OCI-LY7 (cell line): Measurements from ENCODE around the gene RAX2. TPM values are rescaled to one million over a fixed set of nuclear protein-coding genes. Genes with fewer than 3 reads are reported as not detected.
"Not testable (repeated sequence)": the region's sequence is repeated elsewhere in the genome, so short reads cannot be mapped to it uniquely, and the experiment has no call there.

Experiments
- BruUV-seq: library from RNA; stranded (reverse); fragments of 400-500 nt; replicated peaks from 2 replicates; lab custom pipeline; 2021; lab: Mats Ljungman, UMichigan
- CTCF ChIA-PET: fragments of 300-600 bp; sonication (Branson Sonifier 250); formaldehyde crosslinking; loops from one replicate; lab custom pipeline; 2022; ENCODE audit warnings: antibody characterized with exemption; ENCODE audit not compliant: unreplicated experiment; lab: Charles Lee
- POLR2A ChIA-PET: fragments of 300-600 bp; sonication (Branson Sonifier 250); formaldehyde crosslinking; loops from one replicate; lab custom pipeline; 2022; ENCODE audit warnings: antibody characterized with exemption; lab: Charles Lee
- DNase-seq: peaks from one replicate; pipeline ENCODE4 v3.0.0-alpha.2; 2015; ENCODE audit warnings: low spot score
- H2AFZ ChIP-seq: fragments of 200-600 bp; sonication (generic), shearing (Covaris generic); 2 replicates; pipeline ENCODE4 v1.6.1; 2014; ENCODE audit warnings: mild to moderate bottlenecking, antibody characterized with exemption, low read length, moderate library complexity
- H3K27ac ChIP-seq: fragments of 200-600 bp; sonication (generic); 2 replicates; pipeline ENCODE4 v1.5.1; 2014; ENCODE audit warnings: mixed run types, low read depth, mild to moderate bottlenecking, moderate library complexity, low read length, inconsistent platforms; ENCODE audit not compliant: poor library complexity, severe bottlenecking
- H3K36me3 ChIP-seq: fragments of 200-600 bp; sonication (generic); 2 replicates; pipeline ENCODE4 v1.6.1; 2014; ENCODE audit warnings: mild to moderate bottlenecking, antibody characterized with exemption, low read length, moderate library complexity, mixed read lengths; ENCODE audit not compliant: insufficient read depth
- H3K4me1 ChIP-seq: fragments of 200-600 bp; sonication (generic); 2 replicates; pipeline ENCODE4 v1.5.1; 2014; ENCODE audit warnings: mild to moderate bottlenecking, low read length; ENCODE audit not compliant: insufficient read depth, poor library complexity, severe bottlenecking
- H3K4me2 ChIP-seq: fragments of 200-600 bp; sonication (generic); 2 replicates; pipeline ENCODE4 v1.6.1; 2014; ENCODE audit warnings: mild to moderate bottlenecking, low read length
- H3K4me3 ChIP-seq: fragments of 200-600 bp; sonication (generic); 2 replicates; pipeline ENCODE4 v1.5.1; 2014; ENCODE audit warnings: mild to moderate bottlenecking, low read depth, low read length; ENCODE audit not compliant: poor library complexity, severe bottlenecking
- H3K79me2 ChIP-seq: fragments of 200-600 bp; sonication (generic); 2 replicates; pipeline ENCODE4 v1.6.1; 2016; ENCODE audit warnings: low read depth, mild to moderate bottlenecking, low read length, moderate library complexity, mixed read lengths; ENCODE audit not compliant: insufficient read depth
- H3K9me2 ChIP-seq: fragments of 200-600 bp; sonication (generic); 2 replicates; pipeline ENCODE4 v1.6.1; 2016; ENCODE audit warnings: mild to moderate bottlenecking, low read length, mixed read lengths; ENCODE audit not compliant: insufficient read depth
- H3K9me3 ChIP-seq: fragments of 200-600 bp; sonication (generic); 2 replicates; pipeline ENCODE4 v1.6.1; 2014; ENCODE audit warnings: mild to moderate bottlenecking, mixed run types, low read length, mixed read lengths
- H4K20me1 ChIP-seq: fragments of 200-600 bp; sonication (generic); 2 replicates; pipeline ENCODE4 v1.6.1; 2014; ENCODE audit warnings: mild to moderate bottlenecking, antibody characterized with exemption, low read length, moderate library complexity, mixed read lengths; ENCODE audit not compliant: insufficient read depth
- EZH2phosphoT487 ChIP-seq: fragments of 200-600 bp; sonication (generic); IDR thresholded peaks from 2 replicates; pipeline ENCODE4 v1.6.1; 2018; ENCODE audit warnings: low read depth, borderline replicate concordance, mild to moderate bottlenecking, mixed run types, antibody characterized with exemption, low read length, moderate library complexity, mixed read lengths
- intact Hi-C: fragments of 100-400 bp; cut with micrococcal nuclease; formaldehyde crosslinking; loops from one replicate; pipeline ENCODE4 v1.10.0; 2022; ENCODE audit not compliant: unreplicated experiment
- total RNA-seq, 2 experiments: library from RNA; depleted of rRNA in 1 of 2; stranded (reverse); fragments of >200 nt in 1 of 2; shearing (Covaris generic) in 1 of 2; gene quantifications; 2 replicates each; pipeline ENCODE4 v1.2.3, GENCODE V29; 2014 to 2022
- TF ChIP-seq, protein P1 (sequence below): fragments of 200-600 bp; sonication (generic); conservative IDR thresholded peaks from 2 replicates; pipeline ENCODE4 v1.5.1; 2014; ENCODE audit warnings: mild to moderate bottlenecking, antibody characterized with exemption, low read length, moderate library complexity, mixed read lengths

Gene RAX2
- total RNA-seq, 2 experiments from 2014 or later, result not detected

DNA sequence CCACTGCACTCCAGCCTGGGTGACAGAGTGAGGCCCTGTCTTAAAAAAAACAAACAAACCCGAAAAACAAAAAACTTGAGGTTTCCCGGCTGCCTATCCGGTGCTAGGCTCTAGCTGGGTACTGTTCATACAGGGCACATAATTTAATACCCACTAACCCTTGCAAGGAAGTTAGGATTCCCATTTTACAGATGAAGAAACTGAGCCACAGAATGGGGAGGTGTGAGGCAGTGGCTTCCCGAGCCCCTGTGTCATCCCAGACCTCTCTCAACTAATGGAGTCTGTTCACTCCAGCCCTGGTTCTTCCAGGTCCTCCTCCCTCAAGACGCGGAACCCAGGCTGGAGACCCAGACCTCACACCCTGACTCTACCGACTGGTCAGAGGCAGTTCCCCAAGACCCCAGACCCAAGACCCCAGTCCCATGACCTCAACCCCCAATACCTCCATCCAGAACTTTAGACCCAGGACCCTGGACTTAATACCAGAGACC lies 11.1 kb downstream of the RAX2 start:
- ChIA-PET POLR2A (interaction anchor here (0.6 kb wide), 2 partner anchors 884 to 1511 kb away, joined by 3 read pairs; no protein-coding TSS in a partner anchor), CTCF (interaction anchor here (0.6 kb wide), 1 partner anchor 1926 kb away, joined by 3 read pairs; no protein-coding TSS in a partner anchor)
- Histone ChIP-seq H3K9me2 (no peaks in the 10 kb centered on the region), H3K4me3 (peak overlapping the region; percentile 77), H3K9me3 (no peaks in the 10 kb centered on the region), H4K20me1 (no peaks in the 10 kb centered on the region), H3K27ac (peak overlapping the region; percentile 26), H2AFZ (peak overlapping the region; percentile 67), H3K36me3 (peaks cover 21% of the 10 kb centered on the region; the same call in 1 of the 2 replicates), H3K4me1 (peaks cover 9% of the 10 kb centered on the region), H3K4me2 (peak overlapping the region; percentile 89), H3K79me2 (peaks cover 15% of the 10 kb centered on the region)
- peak; percentile 2 for DNase-seq
- intact Hi-C loops, result loop anchor here (5.0 kb wide), 2 partner anchors 51 to 134 kb away; partner anchors contain the start of gene CACTIN
- TF ChIP-seq, protein P1, sequence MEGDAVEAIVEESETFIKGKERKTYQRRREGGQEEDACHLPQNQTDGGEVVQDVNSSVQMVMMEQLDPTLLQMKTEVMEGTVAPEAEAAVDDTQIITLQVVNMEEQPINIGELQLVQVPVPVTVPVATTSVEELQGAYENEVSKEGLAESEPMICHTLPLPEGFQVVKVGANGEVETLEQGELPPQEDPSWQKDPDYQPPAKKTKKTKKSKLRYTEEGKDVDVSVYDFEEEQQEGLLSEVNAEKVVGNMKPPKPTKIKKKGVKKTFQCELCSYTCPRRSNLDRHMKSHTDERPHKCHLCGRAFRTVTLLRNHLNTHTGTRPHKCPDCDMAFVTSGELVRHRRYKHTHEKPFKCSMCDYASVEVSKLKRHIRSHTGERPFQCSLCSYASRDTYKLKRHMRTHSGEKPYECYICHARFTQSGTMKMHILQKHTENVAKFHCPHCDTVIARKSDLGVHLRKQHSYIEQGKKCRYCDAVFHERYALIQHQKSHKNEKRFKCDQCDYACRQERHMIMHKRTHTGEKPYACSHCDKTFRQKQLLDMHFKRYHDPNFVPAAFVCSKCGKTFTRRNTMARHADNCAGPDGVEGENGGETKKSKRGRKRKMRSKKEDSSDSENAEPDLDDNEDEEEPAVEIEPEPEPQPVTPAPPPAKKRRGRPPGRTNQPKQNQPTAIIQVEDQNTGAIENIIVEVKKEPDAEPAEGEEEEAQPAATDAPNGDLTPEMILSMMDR, result no peak
- no peak for TF ChIP-seq EZH2phosphoT487
- BruUV-seq, result no TSS peak

DNA sequence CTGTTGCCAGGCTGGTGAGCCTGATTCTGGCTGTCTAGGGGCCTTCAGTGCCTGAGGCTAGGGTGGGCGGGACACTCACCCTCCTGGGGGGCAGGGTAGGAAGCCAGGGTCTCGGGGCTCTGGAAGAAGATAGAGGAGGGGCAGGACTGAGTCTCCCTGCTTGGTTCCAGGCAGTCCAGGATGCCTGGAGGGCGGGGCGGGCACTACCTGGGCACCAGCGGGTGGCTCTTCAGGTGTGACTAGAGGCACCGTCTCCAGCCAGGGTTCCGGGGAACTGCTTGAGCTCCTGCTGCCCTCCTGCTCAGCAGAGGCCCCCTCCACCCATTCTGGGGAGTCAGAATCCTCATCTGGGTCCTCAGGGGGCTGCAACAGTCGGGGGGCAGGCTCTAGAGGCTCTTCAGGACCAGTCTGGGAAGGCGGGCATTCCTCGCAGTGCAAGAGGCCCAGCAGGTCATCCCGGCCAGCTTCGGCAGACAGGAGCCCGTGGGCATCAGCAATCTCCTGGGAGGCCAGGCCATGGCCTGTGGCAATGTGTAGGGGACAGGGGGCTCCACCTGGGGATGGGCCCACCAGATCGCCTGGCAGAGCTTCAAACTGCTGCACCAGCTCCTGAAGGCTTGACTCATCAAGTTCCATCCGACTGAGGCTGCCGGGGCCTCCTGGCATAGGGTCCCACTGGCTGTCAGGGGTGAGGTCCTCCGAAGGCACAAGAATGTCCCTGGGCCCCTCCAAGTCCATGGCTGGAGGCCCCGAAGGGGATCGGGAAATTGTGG lies 12.4 kb downstream of the RAX2 start:
- intact Hi-C loops, result loop anchor here (5.0 kb wide), 2 partner anchors 53 to 132 kb away; partner anchors contain the start of gene CACTIN
- TF ChIP-seq, protein P1, result no peak
- no peak for TF ChIP-seq EZH2phosphoT487
- ChIA-PET POLR2A (no interaction called here), CTCF (no interaction called here)
- no peaks in the 10 kb centered on the region for H4K20me1 ChIP-seq
- H3K4me3 ChIP-seq, result no peak overlapping the region
- no TSS peak for BruUV-seq
- no peaks in the 10 kb centered on the region for H3K9me3 ChIP-seq
- no peak overlapping the region for H3K27ac ChIP-seq
- no peak overlapping the region for H2AFZ ChIP-seq
- no peak for DNase-seq
- H3K4me2 ChIP-seq, result 0 out of 2 replicates have a peak overlapping the region, but pooled peaks have one; percentile 89
- H3K9me2 ChIP-seq, result no peaks in the 10 kb centered on the region
- H3K4me1 ChIP-seq, result peaks cover 9% of the 10 kb centered on the region
- peaks cover 14% of the 10 kb centered on the region; the same call in 1 of the 2 replicates for H3K36me3 ChIP-seq
- peaks cover 15% of the 10 kb centered on the region for H3K79me2 ChIP-seq

- peaks cover 14% of the 10 kb centered on the region; the same call in 1 of the 2 replicates for H3K36me3 ChIP-seq
- POLR2A ChIA-PET, H3K4me1 ChIP-seq, H3K9me3 ChIP-seq, H3K4me3 ChIP-seq, H2AFZ ChIP-seq, H4K20me1 ChIP-seq, DNase-seq, BruUV-seq, intact Hi-C loops, H3K27ac ChIP-seq, H3K9me2 ChIP-seq, CTCF ChIA-PET, H3K4me2 ChIP-seq: not testable (repeated sequence)
- peaks cover 10% of the 10 kb centered on the region for H3K79me2 ChIP-seq
Measured at GRCh38 chr19:3758297-3758696, 13.7 kb downstream of the RAX2 start.

- intact Hi-C loops, H4K20me1 ChIP-seq, H3K9me2 ChIP-seq, H3K27ac ChIP-seq, POLR2A ChIA-PET, H3K4me1 ChIP-seq, H2AFZ ChIP-seq, H3K79me2 ChIP-seq, BruUV-seq, CTCF ChIA-PET, H3K4me3 ChIP-seq, DNase-seq, H3K4me2 ChIP-seq, H3K9me3 ChIP-seq: not testable (repeated sequence)
- H3K36me3 ChIP-seq, result peaks cover 14% of the 10 kb centered on the region; the same call in 1 of the 2 replicates
Measured at GRCh38 chr19:3757705-3758104, 14.3 kb downstream of the RAX2 start.
